ENCODE results near the gene CRISPLD2.
"Not testable (repeated sequence)": the region's sequence is repeated elsewhere in the genome, so short reads cannot be mapped to it uniquely, and the experiment has no call there.

The CRISPLD2 gene

GRCh38 chr16:84842516-84843148 lies 22.8 kb downstream of the CRISPLD2 start:
- DNase-seq, result no peak

- DNase-seq, result no peak
These were observed 23.6 kb downstream of the CRISPLD2 start for GRCh38 chr16:84843149-84844048.

GRCh38 chr16:84844049-84844350 lies 24.2 kb downstream of the CRISPLD2 start:
- no peak for DNase-seq

DNA sequence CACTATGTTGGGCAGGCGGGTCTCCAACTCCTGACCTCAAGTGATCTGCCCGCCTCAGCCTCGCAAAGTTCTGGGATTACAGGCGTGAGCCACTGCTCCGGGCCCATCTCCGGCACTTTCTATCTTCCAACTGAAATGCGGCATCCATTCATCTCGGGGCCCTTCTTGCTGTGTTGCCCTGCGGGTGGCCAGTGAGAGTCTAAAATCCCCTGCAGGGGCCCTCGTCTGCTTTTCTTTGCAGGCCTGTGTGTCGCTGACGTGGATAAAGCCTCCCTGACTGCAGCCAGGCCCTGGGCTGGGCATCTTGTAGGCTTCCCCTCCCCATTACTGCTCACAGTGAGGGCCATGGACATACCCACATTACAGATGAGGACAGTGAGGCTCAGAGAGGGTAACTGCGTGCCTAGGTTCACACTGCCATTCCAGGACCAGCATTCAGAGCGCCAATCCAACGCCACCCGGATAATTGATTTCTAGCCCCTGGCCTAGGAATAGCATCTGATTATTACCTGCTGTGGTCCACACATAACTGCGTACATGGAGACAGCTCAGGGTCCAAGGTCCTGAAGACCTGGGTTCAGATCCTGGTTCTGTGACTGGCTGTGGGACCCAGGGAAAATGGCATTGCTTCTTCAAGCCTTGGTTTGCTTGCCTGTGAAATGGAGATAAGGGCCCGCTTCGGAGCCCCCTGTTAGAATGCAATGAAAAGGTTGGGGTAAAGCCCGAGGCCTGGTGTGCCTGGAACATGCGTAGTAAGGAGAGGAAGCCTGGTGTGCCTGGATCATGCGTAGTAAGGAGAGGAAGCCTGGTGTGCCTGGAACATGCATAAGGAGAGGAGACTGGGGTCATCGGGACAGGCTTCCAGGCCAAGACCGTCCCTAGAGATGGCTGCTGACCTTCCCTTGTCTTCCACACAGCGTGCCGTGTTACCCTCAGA lies 25.0 kb downstream of the CRISPLD2 start:
- DNase-seq, result no peak

GRCh38 chr16:84845496-84846002 lies 25.8 kb downstream of the CRISPLD2 start:
- no peak for DNase-seq

DNA sequence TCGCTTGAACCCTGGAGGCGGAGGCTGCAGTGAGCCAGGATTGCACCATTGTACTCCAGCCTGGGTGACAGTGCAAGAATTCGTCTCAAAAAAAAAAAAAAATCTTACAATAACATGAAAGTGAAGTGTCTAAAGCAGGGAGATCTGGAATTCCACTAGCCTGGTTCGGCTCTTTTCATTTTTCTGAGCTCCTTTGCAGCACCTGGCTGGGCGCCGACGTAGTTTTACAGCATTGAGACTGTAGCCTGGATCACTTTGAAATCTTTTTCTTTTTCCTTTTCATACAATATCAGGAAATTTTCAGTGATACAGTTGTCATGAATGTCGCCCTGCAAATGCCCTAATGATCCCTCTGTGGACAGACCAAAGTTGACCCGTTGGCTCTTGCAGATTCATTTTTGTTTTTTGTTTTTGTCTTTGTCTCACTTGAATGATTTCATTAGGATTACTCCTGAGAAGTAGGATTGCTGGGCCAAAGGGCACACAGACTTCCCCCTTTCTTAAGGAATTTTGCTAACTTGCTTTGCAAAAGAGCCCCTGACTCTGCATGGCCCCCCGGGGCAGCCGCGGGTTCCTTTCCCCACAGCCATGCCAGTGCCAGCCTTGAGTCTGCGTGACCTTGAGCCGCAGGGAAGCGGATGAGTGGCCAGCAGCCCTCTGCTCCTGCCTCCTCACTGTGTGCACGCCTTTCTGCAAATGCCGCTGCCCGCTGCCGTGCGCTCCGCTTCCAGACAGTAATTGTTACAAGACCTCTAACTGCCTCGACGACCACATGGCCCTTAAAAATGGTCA lies 28.0 kb downstream of the CRISPLD2 start:
- no peak for DNase-seq

GRCh38 chr16:84848986-84849634 lies 29.3 kb downstream of the CRISPLD2 start:
- DNase-seq, result no peak

DNA sequence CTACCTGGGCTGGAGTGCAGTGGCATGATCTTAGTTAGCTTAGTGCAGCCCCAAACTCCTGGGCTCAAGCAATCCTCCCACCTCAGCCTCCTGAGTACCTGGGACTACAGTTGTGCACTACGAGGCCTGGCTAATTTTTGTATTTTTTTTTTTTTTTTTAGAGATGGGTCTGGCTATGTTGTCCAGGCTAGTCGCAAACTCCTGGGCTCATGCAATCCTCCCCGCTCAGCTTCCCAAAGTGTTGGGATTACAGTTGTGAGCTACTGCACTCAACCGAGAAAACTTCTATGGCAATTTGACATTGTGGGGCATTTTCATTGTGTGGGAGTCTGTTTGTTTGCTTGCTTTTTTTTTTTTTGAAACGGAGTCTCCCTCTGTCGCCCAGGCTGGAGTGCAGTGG lies 30.0 kb downstream of the CRISPLD2 start:
- no peak for DNase-seq

DNA sequence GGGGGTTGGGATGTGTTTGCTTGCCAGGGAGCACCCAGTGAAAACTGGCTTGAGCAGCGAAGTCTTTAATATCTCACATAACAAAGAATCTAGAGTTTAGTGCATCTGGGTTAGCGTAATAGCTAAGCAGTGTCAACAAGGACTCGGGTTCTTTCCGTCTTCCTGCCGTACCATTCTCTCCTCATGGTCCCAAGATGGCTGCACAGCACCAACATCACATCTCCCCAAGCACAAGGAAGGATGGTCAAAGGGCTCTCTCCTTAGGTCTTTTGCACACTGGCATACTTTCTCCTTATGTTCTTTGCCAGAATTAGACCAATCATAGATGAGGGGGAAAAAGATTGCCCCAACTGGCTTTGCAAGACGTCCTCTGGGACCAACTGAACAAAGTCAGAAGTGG lies 30.9 kb downstream of the CRISPLD2 start:
- DNase-seq, result no peak

GRCh38 chr16:84851192-84852127 lies 31.7 kb downstream of the CRISPLD2 start:
- no peak for DNase-seq

DNA sequence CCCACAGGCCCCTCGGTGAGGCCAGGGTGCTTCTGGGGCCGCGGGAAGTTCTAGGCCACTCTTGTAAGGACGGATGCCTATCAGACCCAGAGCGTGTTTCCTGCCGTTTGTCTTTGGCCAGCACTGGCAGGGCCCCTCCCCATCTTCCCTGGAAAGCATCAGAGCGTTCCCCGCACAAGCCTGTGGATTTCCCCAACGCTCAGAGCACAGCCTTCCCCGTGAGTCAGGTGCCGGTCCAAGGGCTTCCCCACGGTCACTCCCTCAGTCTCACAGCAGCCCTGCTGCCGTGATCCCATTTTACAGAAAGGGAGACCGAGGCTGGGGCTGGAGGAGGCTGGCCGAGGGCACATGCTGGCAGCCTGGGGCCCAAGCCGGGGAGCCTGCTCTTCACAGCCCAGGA lies 33.7 kb downstream of the CRISPLD2 start:
- no peak for DNase-seq

DNA sequence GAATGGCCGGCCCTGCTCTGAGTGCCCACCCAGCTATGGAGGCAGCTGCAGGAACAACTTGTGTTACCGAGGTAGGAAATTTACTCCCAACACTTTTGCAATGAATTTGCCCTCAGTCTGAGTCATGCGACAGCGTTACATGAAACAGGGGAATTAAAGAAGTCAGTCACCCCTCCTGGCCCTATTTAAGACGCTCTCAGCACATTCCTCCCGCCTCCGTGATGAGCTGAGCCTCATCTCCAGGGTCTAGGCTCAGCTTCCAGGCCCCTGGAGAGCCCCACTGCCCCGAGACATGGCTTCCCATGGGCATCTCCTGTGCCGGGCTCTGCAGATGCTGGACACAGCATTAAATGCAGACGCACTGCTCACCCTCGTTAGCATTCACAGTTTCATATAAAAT lies 35.0 kb downstream of the CRISPLD2 start:
- no peak for DNase-seq

DNA sequence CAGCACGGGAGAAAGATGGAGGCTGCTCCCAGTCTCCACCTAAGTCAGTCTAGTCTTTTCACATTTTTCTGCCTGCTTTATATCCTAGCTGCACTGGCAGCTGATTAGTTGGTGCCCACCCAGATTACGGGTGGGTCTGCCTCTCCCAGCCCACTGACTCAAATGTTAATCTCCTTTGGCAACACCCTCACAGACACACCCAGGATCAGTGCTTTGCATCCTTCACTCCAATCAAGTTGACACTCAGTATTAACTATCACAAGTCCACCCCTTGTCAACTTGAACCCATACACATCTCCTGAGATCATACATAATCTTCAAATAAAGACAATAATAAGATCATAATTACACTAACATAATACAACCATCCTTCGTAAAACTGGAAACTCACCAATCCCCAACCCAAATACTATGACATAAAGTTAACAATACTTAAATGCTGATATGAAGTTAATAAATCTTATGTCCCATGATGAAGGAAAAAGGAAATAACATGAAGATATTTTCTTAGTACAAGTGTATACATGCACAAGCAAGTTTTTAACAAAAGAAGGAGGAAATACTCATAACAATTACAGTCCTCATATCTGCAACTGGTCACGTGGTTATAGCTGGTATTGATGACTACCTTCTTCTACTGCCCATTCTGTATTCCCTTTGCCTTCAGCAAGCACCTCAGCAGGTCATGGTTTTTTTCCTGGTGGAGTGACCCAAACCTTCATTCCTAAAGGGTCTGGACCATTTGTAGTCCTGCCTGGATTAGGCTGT lies 35.8 kb downstream of the CRISPLD2 start:
- not testable (repeated sequence) for DNase-seq

- DNase-seq, result not testable (repeated sequence)
These were observed 36.4 kb downstream of the CRISPLD2 start for GRCh38 chr16:84856203-84856581.

DNA sequence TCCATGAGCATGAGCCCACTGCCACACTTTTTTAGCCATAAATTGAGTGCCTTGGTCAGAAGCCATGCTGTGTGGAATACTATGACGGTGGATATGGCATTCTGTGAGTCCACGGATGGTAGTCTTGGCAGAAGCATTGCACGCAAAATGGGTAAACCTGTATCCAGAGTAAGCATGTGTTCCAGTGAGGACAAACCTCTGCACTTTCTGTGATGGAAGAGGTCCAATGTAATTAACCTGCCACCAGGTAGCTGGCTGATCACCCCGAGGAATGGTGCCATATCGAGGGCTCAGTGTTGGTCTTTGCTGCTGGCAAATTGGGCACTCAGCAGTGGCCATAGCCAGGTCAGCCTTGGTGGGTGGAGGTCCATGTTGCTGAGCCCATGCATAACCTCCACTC lies 37.0 kb downstream of the CRISPLD2 start:
- DNase-seq, result not testable (repeated sequence)

GRCh38 chr16:84859681-84860080 lies 39.9 kb downstream of the CRISPLD2 start:
- no peak for DNase-seq

GRCh38 chr16:84860383-84860782 lies 40.6 kb downstream of the CRISPLD2 start:
- DNase-seq, result no peak

DNA sequence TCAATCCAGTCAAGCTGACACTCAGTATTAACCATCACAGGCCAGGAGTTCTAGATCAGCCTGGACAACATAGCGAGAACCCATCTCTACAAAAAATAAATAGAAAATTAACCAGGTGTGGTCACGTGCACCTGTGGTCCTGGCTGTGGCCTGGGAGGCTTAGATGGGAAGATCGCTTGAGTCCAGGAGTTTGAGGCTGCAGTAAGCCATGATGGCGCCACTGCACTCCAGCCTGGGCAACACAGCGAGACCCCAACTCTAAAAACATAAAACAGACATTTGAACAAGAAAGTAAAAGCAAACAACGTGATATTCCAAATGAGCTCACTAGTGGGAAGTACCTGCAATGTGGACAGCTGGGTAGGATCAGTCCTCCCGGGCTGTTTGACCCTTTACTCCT lies 41.9 kb downstream of the CRISPLD2 start:
- DNase-seq, result no peak

DNA sequence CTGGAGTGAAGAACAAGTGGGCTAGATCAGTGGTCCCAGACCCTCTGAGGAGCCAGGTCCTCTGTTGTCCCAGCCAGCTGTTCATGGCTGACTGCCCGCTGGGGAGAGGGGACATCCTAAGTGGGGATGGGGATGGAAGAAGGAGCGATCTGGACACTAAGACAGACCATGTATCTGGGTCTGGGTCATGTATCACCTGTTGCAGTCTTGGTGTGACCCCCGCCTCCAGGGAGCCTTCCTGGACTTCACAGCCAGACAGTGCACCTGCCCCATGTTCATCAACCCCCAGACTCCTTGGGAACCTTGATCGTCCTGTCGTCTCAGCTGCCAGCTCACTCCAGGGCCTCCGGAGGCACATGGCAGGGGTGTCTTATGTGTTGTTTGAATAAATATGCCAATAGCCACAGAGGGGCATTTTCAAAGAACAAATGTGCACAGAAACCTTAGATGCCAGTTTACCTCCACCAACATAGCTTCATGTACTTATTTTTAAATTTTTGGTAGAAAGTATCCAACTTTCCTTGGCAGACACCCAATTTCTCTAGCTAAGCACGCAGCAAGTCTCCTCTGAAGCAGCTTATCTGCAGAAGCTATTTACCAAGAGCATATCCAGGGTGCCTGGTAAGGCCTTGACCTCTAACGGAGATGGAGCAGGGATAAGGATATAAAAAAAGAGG lies 43.2 kb downstream of the CRISPLD2 start:
- DNase-seq, result no peak

All from T-helper 9 cell (primary cell).